Measurements from ENCODE around the gene NKX6-1. TPM values are rescaled to one million over a fixed set of nuclear protein-coding genes. Genes with fewer than 3 reads are reported as not detected.

Gene NKX6-1
- total RNA-seq, 1 experiment from 2014 or later: 0.37 TPM

- TF ChIP-seq CTCF (conservative IDR thresholded peaks at IDR 0.05): no peak
- no peak for TF ChIP-seq EZH2 (IDR thresholded peaks at IDR 0.05; ENCODE audit: low read depth)
- Histone ChIP-seq H4K20me1 (ENCODE audit: insufficient read depth) (no peaks in the 10 kb centered on the region), H3K9me3 (ENCODE audit: insufficient read depth, low read depth) (no peaks in the 10 kb centered on the region), H2AFZ (no peak overlapping the region), H3K4me1 (replicated peaks; ENCODE audit: insufficient read depth) (no peaks in the 10 kb centered on the region), H3K4me3 (no peak overlapping the region), H3K27me3 (ENCODE audit: insufficient read depth, low read depth) (no peaks in the 10 kb centered on the region), H3K27ac (no peak overlapping the region), H3K79me2 (ENCODE audit: low read depth) (no peaks in the 10 kb centered on the region), H3K9me2 (ENCODE audit: insufficient read depth) (no peaks in the 10 kb centered on the region), H3F3A (ENCODE audit: insufficient read depth, low read depth) (no peaks in the 10 kb centered on the region), H3K36me3 (ENCODE audit: low read depth) (no peaks in the 10 kb centered on the region), H3K4me2 (no peak overlapping the region)
- POLR2A ChIA-PET (ENCODE audit: unreplicated experiment): no interaction called here
- CTCF ChIA-PET: no interaction called here
- no peak for DNase-seq
- no TSS peak for BruUV-seq (replicated peaks)
- intact Hi-C loops (cut with micrococcal nuclease; ENCODE audit: unreplicated experiment): no loop called here
Measured at GRCh38 chr4:84482564-84483563, 16.2 kb downstream of the NKX6-1 start.

- no peak for DNase-seq
Measured at GRCh38 chr4:84481860-84482245, 17.2 kb downstream of the NKX6-1 start.

More at GRCh38 chr4:84481860-84482245, 17.2 kb downstream of the NKX6-1 start:
- Histone ChIP-seq H3K4me1 (replicated peaks; ENCODE audit: insufficient read depth) (no peaks in the 10 kb centered on the region), H3K9me3 (ENCODE audit: insufficient read depth, low read depth) (no peaks in the 10 kb centered on the region), H3K27me3 (ENCODE audit: insufficient read depth, low read depth) (no peaks in the 10 kb centered on the region), H3F3A (ENCODE audit: insufficient read depth, low read depth) (no peaks in the 10 kb centered on the region), H4K20me1 (ENCODE audit: insufficient read depth) (no peaks in the 10 kb centered on the region), H3K4me3 (no peak overlapping the region), H3K79me2 (ENCODE audit: low read depth) (no peaks in the 10 kb centered on the region), H3K27ac (no peak overlapping the region), H3K4me2 (no peak overlapping the region), H3K36me3 (ENCODE audit: low read depth) (no peaks in the 10 kb centered on the region), H2AFZ (no peak overlapping the region), H3K9me2 (ENCODE audit: insufficient read depth) (no peaks in the 10 kb centered on the region)
- TF ChIP-seq EZH2 (IDR thresholded peaks at IDR 0.05; ENCODE audit: low read depth) (no peak), CTCF (conservative IDR thresholded peaks at IDR 0.05) (no peak)
- no TSS peak for BruUV-seq (replicated peaks)
- ChIA-PET POLR2A (ENCODE audit: unreplicated experiment) (no interaction called here), CTCF (no interaction called here)
- intact Hi-C loops (cut with micrococcal nuclease; ENCODE audit: unreplicated experiment): no loop called here
